ENCODE data around the gene GOLGA8B. TPM values are rescaled to one million over a fixed set of nuclear protein-coding genes. Genes with fewer than 3 reads are reported as not detected.

The GOLGA8B gene
- polyA plus RNA-seq, 3 donors, result 0.37 to 11.5 TPM; not detected in 1

DNA sequence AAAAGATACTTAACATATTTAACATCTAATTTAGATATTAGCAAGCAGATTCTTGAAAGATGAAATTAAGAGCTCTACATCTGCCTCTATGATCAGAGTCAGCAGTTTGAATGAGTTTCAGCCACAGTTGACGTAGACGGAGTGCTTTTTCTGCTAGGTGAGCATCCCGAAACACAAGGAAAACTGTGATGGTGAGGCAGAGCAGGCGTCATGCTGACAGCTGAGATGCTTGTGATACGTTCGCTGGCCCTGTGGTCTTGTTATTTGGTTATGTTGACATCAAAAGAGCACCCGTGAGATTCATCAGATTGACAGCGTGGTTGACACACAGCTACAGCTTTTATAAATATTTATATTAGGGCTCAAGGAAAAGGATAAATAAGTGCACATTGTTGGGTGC lies 19.6 kb upstream of the GOLGA8B start:
- Mint-ChIP-seq H3K27ac (no peak overlapping the region), H3K36me3 (no peaks in the 10 kb centered on the region), H3K27me3 (ENCODE audit: low read depth in 3 of 3) (peaks cover 2 to 3% (median 3%) of the 10 kb centered on the region in 3 donors), H3K4me1 (no peaks in the 10 kb centered on the region), H3K9me3 (no peaks in the 10 kb centered on the region), H3K4me3 (no peak overlapping the region)
- Histone ChIP-seq H3K9ac (ENCODE audit: insufficient read depth, low read length, poor library complexity, severe bottlenecking) (no peak overlapping the region), H3K4me3 (replicated peaks in 1 of 3; ENCODE audit: low read depth in 2 of 3, low read length in 3 of 3) (no peak overlapping the region), H3K4me1 (ENCODE audit: control insufficient read depth in 1 of 2, insufficient read depth in 2 of 2, low read length in 2 of 2) (no peaks in the 10 kb centered on the region), H3K9me3 (replicated peaks in 1 of 2; ENCODE audit: control insufficient read depth in 1 of 2, insufficient read depth in 1 of 2, low read length in 2 of 2) (no peaks in the 10 kb centered on the region), H4K20me1 (ENCODE audit: insufficient read depth, low read length) (no peaks in the 10 kb centered on the region), H3K27ac (ENCODE audit: low read depth in 1 of 2, low read length in 2 of 2) (no peak overlapping the region), H3K4me2 (replicated peaks; ENCODE audit: extremely low read depth, low read length, poor library complexity, severe bottlenecking) (no peak overlapping the region), H3K27me3 (ENCODE audit: control insufficient read depth in 2 of 2, insufficient read depth in 2 of 2, low read length in 2 of 2) (peaks cover 0 to 4% of the 10 kb centered on the region in 2 donors), H3K79me2 (ENCODE audit: insufficient read depth, low read length) (no peaks in the 10 kb centered on the region), H3K36me3 (replicated peaks in 1 of 2; ENCODE audit: control insufficient read depth in 1 of 2, insufficient read depth in 2 of 2, low read length in 2 of 2) (no peaks in the 10 kb centered on the region), H2AFZ (ENCODE audit: insufficient read depth, low read depth, low read length, poor library complexity, severe bottlenecking) (no peak overlapping the region)
- TF ChIP-seq, protein P1, sequence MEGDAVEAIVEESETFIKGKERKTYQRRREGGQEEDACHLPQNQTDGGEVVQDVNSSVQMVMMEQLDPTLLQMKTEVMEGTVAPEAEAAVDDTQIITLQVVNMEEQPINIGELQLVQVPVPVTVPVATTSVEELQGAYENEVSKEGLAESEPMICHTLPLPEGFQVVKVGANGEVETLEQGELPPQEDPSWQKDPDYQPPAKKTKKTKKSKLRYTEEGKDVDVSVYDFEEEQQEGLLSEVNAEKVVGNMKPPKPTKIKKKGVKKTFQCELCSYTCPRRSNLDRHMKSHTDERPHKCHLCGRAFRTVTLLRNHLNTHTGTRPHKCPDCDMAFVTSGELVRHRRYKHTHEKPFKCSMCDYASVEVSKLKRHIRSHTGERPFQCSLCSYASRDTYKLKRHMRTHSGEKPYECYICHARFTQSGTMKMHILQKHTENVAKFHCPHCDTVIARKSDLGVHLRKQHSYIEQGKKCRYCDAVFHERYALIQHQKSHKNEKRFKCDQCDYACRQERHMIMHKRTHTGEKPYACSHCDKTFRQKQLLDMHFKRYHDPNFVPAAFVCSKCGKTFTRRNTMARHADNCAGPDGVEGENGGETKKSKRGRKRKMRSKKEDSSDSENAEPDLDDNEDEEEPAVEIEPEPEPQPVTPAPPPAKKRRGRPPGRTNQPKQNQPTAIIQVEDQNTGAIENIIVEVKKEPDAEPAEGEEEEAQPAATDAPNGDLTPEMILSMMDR (IDR thresholded peaks at IDR 0.05), result no peak
- 97% methylated on average over 8 of the region's 8 CpGs for WGBS (ENCODE audit: insufficient coverage)
- no peak for DNase-seq
- intact Hi-C loops (cut with micrococcal nuclease), result no loop called here

DNA sequence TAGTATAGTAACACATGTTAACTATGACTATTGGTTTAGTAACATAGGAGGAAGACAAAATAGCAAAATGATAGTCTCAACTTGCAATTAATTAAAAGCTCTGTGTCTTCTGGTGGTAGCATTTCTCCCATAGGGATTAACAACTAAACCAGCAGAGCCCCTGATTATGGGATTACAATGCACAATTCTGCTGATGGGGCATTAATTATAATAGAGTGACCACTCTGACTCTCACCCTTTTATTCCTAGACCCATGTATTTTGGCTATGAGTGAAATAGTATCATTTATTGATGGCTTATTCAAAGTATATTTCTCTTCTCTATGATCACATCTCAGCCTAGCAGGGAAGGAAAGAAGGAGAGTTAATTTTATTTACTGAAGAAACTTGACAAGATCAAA lies 17.5 kb upstream of the GOLGA8B start:
- no peaks in the 10 kb centered on the region for H3K36me3 ChIP-seq (replicated peaks in 1 of 2; ENCODE audit: control insufficient read depth in 1 of 2, insufficient read depth in 2 of 2, low read length in 2 of 2)
- no peak overlapping the region for H3K9ac ChIP-seq (ENCODE audit: insufficient read depth, low read length, poor library complexity, severe bottlenecking)
- H3K27me3 ChIP-seq (ENCODE audit: control insufficient read depth in 2 of 2, insufficient read depth in 2 of 2, low read length in 2 of 2), result no peaks in the 10 kb centered on the region
- peaks cover 1 to 3% (median 3%) of the 10 kb centered on the region in 3 donors for H3K27me3 Mint-ChIP-seq (ENCODE audit: low read depth in 3 of 3)
- H3K4me1 ChIP-seq (ENCODE audit: control insufficient read depth in 1 of 2, insufficient read depth in 2 of 2, low read length in 2 of 2), result no peaks in the 10 kb centered on the region
- H3K9me3 Mint-ChIP-seq, result no peaks in the 10 kb centered on the region
- no peaks in the 10 kb centered on the region for H3K4me1 Mint-ChIP-seq
- intact Hi-C loops (cut with micrococcal nuclease), result no loop called here
- no peak for DNase-seq
- TF ChIP-seq, protein P1 (IDR thresholded peaks at IDR 0.05), result no peak
- H3K27ac Mint-ChIP-seq, result no peak overlapping the region
- no peak overlapping the region for H3K4me3 Mint-ChIP-seq
- no peaks in the 10 kb centered on the region for H3K9me3 ChIP-seq (replicated peaks in 1 of 2; ENCODE audit: control insufficient read depth in 1 of 2, insufficient read depth in 1 of 2, low read length in 2 of 2)
- no peaks in the 10 kb centered on the region for H3K36me3 Mint-ChIP-seq
- H3K27ac ChIP-seq (ENCODE audit: low read depth in 1 of 2, low read length in 2 of 2), result no peak overlapping the region
- no peaks in the 10 kb centered on the region for H3K79me2 ChIP-seq (ENCODE audit: insufficient read depth, low read length)
- H2AFZ ChIP-seq (ENCODE audit: insufficient read depth, low read depth, low read length, poor library complexity, severe bottlenecking), result no peak overlapping the region
- no peak overlapping the region for H3K4me2 ChIP-seq (replicated peaks; ENCODE audit: extremely low read depth, low read length, poor library complexity, severe bottlenecking)
- no peaks in the 10 kb centered on the region for H4K20me1 ChIP-seq (ENCODE audit: insufficient read depth, low read length)
- H3K4me3 ChIP-seq (replicated peaks in 1 of 3; ENCODE audit: low read depth in 2 of 3, low read length in 3 of 3), result no peak overlapping the region

All from CD14-positive monocyte (primary cell).